Heart left ventricle (tissue), 13 donors: Measurements from ENCODE around the gene ZNF789.

Source experiments
- POLR2A ChIP-seq, 2 donors: fragments of 450-650 bp; IDR thresholded peaks; one replicate each; pipeline ENCODE4 v1.6.1; 2017; ENCODE audit warnings: antibody characterized with exemption in 2 of 2, mild to moderate bottlenecking in 2 of 2, moderate library complexity in 2 of 2
- TF ChIP-seq, protein P1 (sequence below), 12 donors: fragments of 200-600 bp; sonication (generic) in 4 of 12; IDR thresholded peaks; one replicate each; pipeline versions ENCODE4 v1.5.0 to v1.8.0; 2018 to 2022; ENCODE audit warnings: antibody characterized with exemption in 12 of 12, mild to moderate bottlenecking in 5 of 12
- donor health status: ischemic (EF 13 %, LVEDD 7.1; RV severe dilation, severe dysfunction).
- donor health status: DM: no; HTN: yes; CAD: no.
- donor health status: DM: no; HTN: no; CAD: no.
- donor health status: ischemic (EF 25% LVEDD 6.9; RV normal size, moderate dysfunction).
- donor health status: ischemic (EF 25% LVEDD 5.7; RV mildly dilated, moderate dysfunction).
- donor health status: ischemic (EF 35%, LVEDD 5.7; RV mildly dilated, moderate dysfunction).
- donor health status: nonischemic (EF 11% LVEDD 7.7; RV severe dilation, severe dysfunction).
- donor health status: DM: yes; HTN: yes; CAD: no.
- donor health status: PGD.
- donor health status: ischemic (EF 29% LVEDD 5.4; RV normal size, mild dysfunction).
- donor health status: nonischemic (EF 23%, LVEDD 6.1; RV moderate dilation, normal function).

DNA sequence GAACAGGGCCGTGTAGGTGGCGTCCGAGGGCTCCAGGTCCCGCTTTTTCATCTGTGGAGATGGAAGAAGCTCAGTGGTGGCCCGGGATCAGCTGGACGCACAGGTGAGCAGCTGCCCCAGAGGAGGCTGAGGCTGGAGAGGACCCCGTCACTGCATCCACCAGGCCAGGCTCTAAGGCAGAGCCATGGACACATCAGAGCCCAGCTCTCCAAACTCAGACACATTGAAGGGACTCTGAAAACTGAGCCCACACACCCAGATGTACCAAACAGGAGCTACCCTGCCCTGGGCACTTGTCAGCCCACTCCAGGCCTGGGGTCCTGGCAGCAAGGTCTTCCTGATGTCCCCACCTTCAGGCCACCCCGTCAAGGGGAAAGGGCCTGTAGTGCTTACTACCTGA is 42.9 kb upstream of the ZNF789 start:
- TF ChIP-seq, protein P1, sequence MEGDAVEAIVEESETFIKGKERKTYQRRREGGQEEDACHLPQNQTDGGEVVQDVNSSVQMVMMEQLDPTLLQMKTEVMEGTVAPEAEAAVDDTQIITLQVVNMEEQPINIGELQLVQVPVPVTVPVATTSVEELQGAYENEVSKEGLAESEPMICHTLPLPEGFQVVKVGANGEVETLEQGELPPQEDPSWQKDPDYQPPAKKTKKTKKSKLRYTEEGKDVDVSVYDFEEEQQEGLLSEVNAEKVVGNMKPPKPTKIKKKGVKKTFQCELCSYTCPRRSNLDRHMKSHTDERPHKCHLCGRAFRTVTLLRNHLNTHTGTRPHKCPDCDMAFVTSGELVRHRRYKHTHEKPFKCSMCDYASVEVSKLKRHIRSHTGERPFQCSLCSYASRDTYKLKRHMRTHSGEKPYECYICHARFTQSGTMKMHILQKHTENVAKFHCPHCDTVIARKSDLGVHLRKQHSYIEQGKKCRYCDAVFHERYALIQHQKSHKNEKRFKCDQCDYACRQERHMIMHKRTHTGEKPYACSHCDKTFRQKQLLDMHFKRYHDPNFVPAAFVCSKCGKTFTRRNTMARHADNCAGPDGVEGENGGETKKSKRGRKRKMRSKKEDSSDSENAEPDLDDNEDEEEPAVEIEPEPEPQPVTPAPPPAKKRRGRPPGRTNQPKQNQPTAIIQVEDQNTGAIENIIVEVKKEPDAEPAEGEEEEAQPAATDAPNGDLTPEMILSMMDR (IDR thresholded peaks at IDR 0.05) = no peak
- no peak for TF ChIP-seq POLR2A (IDR thresholded peaks at IDR 0.05)
